Bladder microvascular endothelial cell (primary cell): ENCODE data around the gene GLRB. TPM values are rescaled to one million over a fixed set of nuclear protein-coding genes. Genes with fewer than 3 reads are reported as not detected.

Experiments used
- total RNA-seq: library from RNA; depleted of rRNA; stranded (reverse); fragments of >200 nt; gene quantifications from 2 replicates; pipeline ENCODE4 v1.2.3, GENCODE V29; 2014

GLRB gene
- 0.16 and 42.8 TPM in 2 replicates for total RNA-seq

DNA sequence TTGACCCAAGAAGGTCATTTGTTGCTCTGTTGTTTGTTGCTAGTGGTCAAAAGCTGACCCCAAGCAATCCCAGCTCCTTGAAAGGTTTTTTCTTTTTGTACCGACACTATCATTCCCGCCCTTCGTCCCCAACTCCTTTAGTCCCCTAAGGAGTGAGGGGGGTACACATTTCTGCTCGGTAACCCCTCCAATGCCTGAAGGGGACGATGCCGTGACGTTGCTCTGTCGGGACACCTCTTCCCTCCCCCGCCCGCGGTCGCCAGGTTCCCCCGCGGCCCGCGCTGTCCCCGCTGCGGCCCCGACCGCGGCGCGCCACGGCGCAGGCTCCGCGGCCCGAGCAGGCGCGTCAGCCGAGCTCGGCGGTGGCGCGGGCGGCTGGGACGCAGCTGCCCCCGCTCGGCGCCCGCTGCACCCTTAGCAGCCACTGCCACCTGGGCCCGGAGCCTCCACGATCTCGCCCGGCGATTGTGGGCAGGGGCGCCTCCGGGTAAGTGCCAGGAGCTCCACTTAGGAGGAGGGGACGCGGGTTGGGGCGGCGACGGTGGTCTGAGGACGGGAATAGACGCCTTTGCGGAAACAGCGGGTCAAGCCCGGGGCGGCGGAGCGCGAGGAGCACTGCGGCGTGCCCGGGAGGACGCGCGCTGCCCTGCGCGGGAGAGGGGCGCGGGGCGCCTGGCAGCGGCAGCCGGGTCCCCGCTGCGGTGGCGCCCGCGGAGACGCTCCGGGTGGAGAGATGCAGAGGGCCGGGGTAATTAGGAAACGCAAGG lies at the start of gene GLRB:
Gene GLRB (plus strand): TSS at position 340 of the 767 bp plus-strand sequence. CDS start 1,875 bp downstream, outside the sequence.

DNA sequence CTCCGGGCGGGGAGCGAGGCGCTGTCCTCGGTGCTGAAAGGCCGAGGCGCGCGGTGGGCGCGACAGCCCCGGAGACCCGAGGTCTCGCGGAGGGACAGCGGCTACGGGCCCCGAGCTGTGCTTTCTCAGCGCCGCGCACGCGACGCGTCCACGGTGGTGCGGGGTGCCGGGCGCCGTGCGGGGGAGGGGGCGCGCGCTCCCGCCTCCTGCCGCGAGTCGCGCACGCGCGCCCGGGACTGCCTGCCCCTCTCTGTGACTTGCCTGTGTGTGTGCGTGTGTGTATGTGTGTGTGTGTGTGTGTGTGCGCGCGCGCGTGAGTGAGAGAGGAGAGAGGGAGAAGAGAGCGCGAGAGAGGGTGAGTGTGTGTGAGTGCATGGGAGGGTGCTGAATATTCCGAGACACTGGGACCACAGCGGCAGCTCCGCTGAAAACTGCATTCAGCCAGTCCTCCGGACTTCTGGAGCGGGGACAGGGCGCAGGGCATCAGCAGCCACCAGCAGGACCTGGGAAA lies 144.5 kb downstream of the GLRB start, which contains the start of gene GRIA2:
Gene GRIA2 (plus strand): TSS at position 358 of the 511 bp plus-strand sequence. CDS start 315 bp downstream, outside the sequence.

Other genes with a start within 250 kb of the GLRB start
- 0.97 and 77.0 TPM in 2 replicates for gene PDGFC, start 104.4 kb upstream of the GLRB start, total RNA-seq
- gene GRIA2, start 144.6 kb downstream of the GLRB start, total RNA-seq: not detected in 2 replicates